GM18507 (cell line): ENCODE data around the gene CCDC63.
"Not testable (repeated sequence)": the region's sequence is repeated elsewhere in the genome, so short reads cannot be mapped to it uniquely, and the experiment has no call there.

Experiments
- DNase-seq: peaks from one replicate; pipeline ENCODE4 v3.0.0; 2011; ENCODE audit warnings: low read depth; ENCODE audit not compliant: insufficient read length; ENCODE audit errors: extremely low spot score
- FAIRE-seq: peaks from 2 replicates; lab custom pipeline; 2011; peaks lifted over from hg19 to GRCh38; lab: Jason Lieb, UNC

CCDC63 gene

GRCh38 chr12:110937104-110937641, 90.4 kb downstream of the CCDC63 start:
- DNase-seq = peak; percentile 51
- peak; percentile 77 for FAIRE-seq

DNA sequence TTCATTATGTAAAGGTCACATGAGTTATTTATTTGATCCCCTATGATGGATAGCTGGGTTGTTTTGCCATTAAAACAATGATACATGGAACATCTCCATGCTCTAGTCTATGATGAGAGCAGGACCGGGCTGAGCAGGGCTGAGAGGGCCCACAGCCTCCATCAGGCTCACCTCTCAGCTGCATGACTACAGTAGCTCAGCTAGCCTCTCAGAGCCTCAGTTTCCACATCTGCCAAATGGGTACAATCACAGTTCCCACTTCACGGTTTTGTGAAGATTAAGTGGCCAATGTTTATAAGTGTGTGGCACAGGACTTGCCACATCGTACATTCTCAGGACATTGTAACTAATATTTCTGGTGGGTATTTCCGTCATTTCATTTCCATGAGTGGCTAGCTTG, 93.5 kb downstream of the CCDC63 start:
- no peak for FAIRE-seq
- DNase-seq = no peak

GRCh38 chr12:110940933-110941332, 94.1 kb downstream of the CCDC63 start:
- FAIRE-seq (no peak), DNase-seq (no peak)

DNA sequence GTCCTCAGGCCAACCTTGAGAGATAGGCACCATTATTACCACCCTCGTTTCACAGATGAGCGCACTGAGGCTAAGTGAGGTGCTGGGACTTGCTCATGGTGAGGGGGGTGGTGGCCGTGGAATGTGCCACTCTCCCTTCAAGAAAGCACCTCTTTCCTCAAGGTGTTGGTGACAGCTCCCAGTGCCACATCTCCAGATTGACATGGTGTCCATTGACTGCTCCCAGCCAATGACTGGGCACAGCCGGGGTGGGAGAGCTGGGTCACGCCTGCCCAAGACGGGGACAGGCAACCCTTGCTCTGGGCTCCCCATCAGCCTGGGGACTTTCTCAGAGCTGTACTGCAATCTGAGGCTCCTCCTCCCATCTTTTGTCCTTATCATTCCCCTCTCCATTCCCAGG, 94.6 kb downstream of the CCDC63 start:
- DNase-seq (no peak), FAIRE-seq (no peak)

DNA sequence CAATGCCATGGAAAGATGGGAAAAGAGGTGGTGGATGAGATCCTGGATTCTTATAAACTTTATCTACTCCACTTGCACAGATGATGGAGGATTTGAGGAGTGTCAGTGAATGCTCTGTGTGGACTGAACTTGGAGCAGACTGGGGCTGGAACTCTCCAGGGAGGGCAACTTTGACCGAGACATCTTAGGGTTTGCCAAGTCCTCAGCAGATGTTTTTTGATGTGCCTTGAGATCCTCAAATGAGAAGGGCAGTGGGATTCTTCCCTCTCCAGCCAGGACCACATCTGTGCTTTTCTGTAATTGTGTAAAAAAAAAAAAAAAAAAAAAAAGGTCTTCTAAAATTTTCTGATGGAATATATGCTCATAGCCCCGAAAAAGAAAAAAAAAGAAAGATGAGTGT, 96.6 kb downstream of the CCDC63 start:
- FAIRE-seq (no peak), DNase-seq (no peak)

DNA sequence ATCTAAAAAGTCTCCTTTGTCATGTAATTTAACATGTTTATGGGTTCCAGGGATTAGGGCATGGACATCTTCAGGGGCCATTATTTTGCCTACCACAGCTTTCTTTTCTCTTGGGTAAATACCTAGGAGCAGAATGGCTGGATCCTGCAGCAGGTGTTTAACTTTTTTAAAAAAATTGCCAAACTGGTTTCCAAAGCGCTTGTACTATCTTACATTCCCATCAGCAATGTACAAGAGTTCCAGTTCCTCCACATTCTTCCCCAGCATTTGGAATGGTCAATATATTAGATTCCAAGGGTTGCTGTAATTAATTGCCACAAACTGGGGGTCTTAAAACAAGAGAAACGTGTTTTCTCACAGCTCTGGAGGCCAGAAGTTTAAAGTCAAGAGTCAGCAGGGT, 101.3 kb downstream of the CCDC63 start:
- DNase-seq = no peak
- FAIRE-seq = no peak

- not testable (repeated sequence) for FAIRE-seq, DNase-seq
These were observed 103.7 kb downstream of the CCDC63 start for GRCh38 chr12:110950466-110950865.

- DNase-seq, FAIRE-seq: not testable (repeated sequence)
These were observed 104.1 kb downstream of the CCDC63 start for GRCh38 chr12:110950867-110951266.
